ENCODE results near the gene ARL14. TPM values are rescaled to one million over a fixed set of nuclear protein-coding genes. Genes with fewer than 3 reads are reported as not detected.

The ARL14 gene
- total RNA-seq, 1 experiment from 2014 or later, result not detected

- no peaks in the 10 kb centered on the region for H3K27me3 ChIP-seq (ENCODE audit: insufficient read depth, low read length)
- H2AFZ ChIP-seq (ENCODE audit: low read length), result peak overlapping the region; percentile 3
- no peaks in the 10 kb centered on the region for H3K79me1 ChIP-seq (ENCODE audit: insufficient read depth, low read depth, low read length, poor library complexity, severe bottlenecking)
- no peak overlapping the region for H2BK120ac ChIP-seq (ENCODE audit: low read depth, low read length, poor library complexity, severe bottlenecking)
- no peak overlapping the region for H3K56ac ChIP-seq (ENCODE audit: insufficient read length, low read depth, low read length)
- H3T11ph ChIP-seq (ENCODE audit: low read length), result no peak overlapping the region
- H3K9me3 ChIP-seq (ENCODE audit: control insufficient read depth, low read depth, low read length), result no peaks in the 10 kb centered on the region
- no peaks in the 10 kb centered on the region for H3K79me2 ChIP-seq (ENCODE audit: insufficient read depth, low read length)
- H4K20me1 ChIP-seq (ENCODE audit: control insufficient read depth, insufficient read depth, insufficient read length), result no peaks in the 10 kb centered on the region
- no peak overlapping the region for H2AK5ac ChIP-seq (ENCODE audit: insufficient read length, low read length)
- no peak overlapping the region for H4K5ac ChIP-seq (ENCODE audit: insufficient read length, low read depth, low read length)
- no peak overlapping the region for H2BK5ac ChIP-seq (ENCODE audit: insufficient read length, low read length)
- H2BK12ac ChIP-seq (ENCODE audit: insufficient read length, low read depth, low read length), result no peak overlapping the region
- H3K4me3 Mint-ChIP-seq, result no peak overlapping the region
- no peaks in the 10 kb centered on the region for H3K36me3 Mint-ChIP-seq (ENCODE audit: insufficient read depth in 1 of 3, low read depth in 3 of 3)
- H2BK20ac ChIP-seq (ENCODE audit: low read depth, low read length, poor library complexity, severe bottlenecking), result no peak overlapping the region
- no CpG with 5 or more reads among the region's 5 CpGs for WGBS (ENCODE audit: extremely low coverage, insufficient read length, low lambda C conversion rate)
- no peak overlapping the region for H3K4ac ChIP-seq (ENCODE audit: low read depth, low read length)
- H2BK15ac ChIP-seq (ENCODE audit: low read depth, low read length), result no peak overlapping the region
- no peak overlapping the region for H3K27ac ChIP-seq (ENCODE audit: insufficient read length, low read depth, low read length)
- no peaks in the 10 kb centered on the region for H3K27me3 Mint-ChIP-seq (ENCODE audit: low read depth)
- H3K4me2 ChIP-seq (ENCODE audit: insufficient read depth, insufficient read length, low read length), result no peak overlapping the region
- no peaks in the 10 kb centered on the region for H3K23me2 ChIP-seq (ENCODE audit: insufficient read length, low read depth, low read length, poor library complexity, severe bottlenecking)
- no peaks in the 10 kb centered on the region for H3K9me3 Mint-ChIP-seq
- H3K23ac ChIP-seq (ENCODE audit: insufficient read length, low read depth, low read length), result no peak overlapping the region
- H3K9ac ChIP-seq (ENCODE audit: extremely low read depth, insufficient read length, low read length), result no peak overlapping the region
- H4K8ac ChIP-seq (replicated peaks; ENCODE audit: insufficient read length, low read depth, low read length), result no peak overlapping the region
- TF ChIP-seq CTCF (conservative IDR thresholded peaks at IDR 0.05), result no peak
- H3K4me1 Mint-ChIP-seq, result peaks cover 13 to 20% of the 10 kb centered on the region in 2 experiments
- H3K4me1 ChIP-seq (ENCODE audit: insufficient read depth, low read length), result peaks cover 8% of the 10 kb centered on the region; the same call in 1 of the 2 replicates
- H4K91ac ChIP-seq (ENCODE audit: insufficient read length, low read depth, low read length), result no peak overlapping the region
- no peak overlapping the region for H3K18ac ChIP-seq (ENCODE audit: insufficient read length, low read depth, low read length)
- H3K14ac ChIP-seq (ENCODE audit: insufficient read depth, low read length), result no peak overlapping the region
- no peak overlapping the region; a peak in 1 of 7 replicates for H3K27ac Mint-ChIP-seq
- DNase-seq, result no peak
Measured at GRCh38 chr3:160678292-160678842, 1.4 kb downstream of the ARL14 start.
